ENCODE data around the gene MYO7B. TPM values are rescaled to one million over a fixed set of nuclear protein-coding genes. Genes with fewer than 3 reads are reported as not detected.

The MYO7B gene
- total and polyA plus RNA-seq, 9 of the 15 experiments (the other 6 are each of a cell fraction or from before 2014, with no cell fraction given), result 0.08 TPM; not detected in 8

GRCh38 chr2:127649684-127650040 lies 114.2 kb downstream of the MYO7B start (continued):
- TF ChIP-seq REST (IDR thresholded peaks at IDR 0.05; ENCODE audit: borderline replicate concordance) (peak; percentile 71), REST (CRISPR knock-in tag; IDR thresholded peaks at IDR 0.05; ENCODE audit: low read depth) (no peak), C11orf30 (IDR thresholded peaks at IDR 0.05; ENCODE audit: low read depth) (no peak), MCM5 (IDR thresholded peaks at IDR 0.05; ENCODE audit: low read depth) (no peak), POLR2A (conservative IDR thresholded peaks at IDR 0.05) (no peak), CBX3 (IDR thresholded peaks at IDR 0.05; ENCODE audit: borderline replicate concordance in 1 of 2, low read length in 2 of 2) (no peak), EGR1 (conservative IDR thresholded peaks at IDR 0.05) (no peak), FOXP4 (CRISPR knock-in tag; IDR thresholded peaks at IDR 0.05; ENCODE audit: borderline replicate concordance) (no peak), NR2C1 (IDR thresholded peaks at IDR 0.05) (no peak), NR2C1 (tag; IDR thresholded peaks at IDR 0.05) (no peak), ETS2 (tag; IDR thresholded peaks at IDR 0.05; ENCODE audit: borderline replicate concordance, poor library complexity, severe bottlenecking) (no peak), PPARD (CRISPR knock-in tag; IDR thresholded peaks at IDR 0.05) (no peak), ZNF324 (CRISPR knock-in tag; IDR thresholded peaks at IDR 0.05) (no peak), MYBL2 (IDR thresholded peaks at IDR 0.05; ENCODE audit: low read depth) (no peak), MYBL2 (CRISPR knock-in tag; IDR thresholded peaks at IDR 0.05; ENCODE audit: borderline replicate concordance) (no peak), MTA2 (IDR thresholded peaks at IDR 0.05; ENCODE audit: low read depth) (no peak), NFE2 (IDR thresholded peaks at IDR 0.05; ENCODE audit: low read depth) (no peak), POLR3A (IDR thresholded peaks at IDR 0.05; ENCODE audit: borderline replicate concordance, extremely low read depth, insufficient read depth, insufficient read length) (no peak), E2F8 (IDR thresholded peaks at IDR 0.05; ENCODE audit: low read depth, partially characterized antibody) (no peak)

Measured in K562 (cell line).